Trophoblast cell (in vitro differentiated cells and primary cell): ENCODE data around the gene FBH1.
"Not testable (repeated sequence)": the region's sequence is repeated elsewhere in the genome, so short reads cannot be mapped to it uniquely, and the experiment has no call there.

Experiments used
- DNase-seq, 2 donors: peaks; one replicate each; pipeline ENCODE4 v3.0.0-alpha.2; 2016
- H2AFZ ChIP-seq: 2 replicates; pipeline ENCODE4 v1.6.1; 2013; ENCODE audit warnings: low read length, moderate library complexity, mild to moderate bottlenecking; ENCODE audit not compliant: insufficient read depth, poor library complexity
- H2AK5ac ChIP-seq: 2 replicates; pipeline ENCODE4 v1.6.1; 2013; ENCODE audit warnings: mild to moderate bottlenecking, low read length
- H2BK120ac ChIP-seq: 2 replicates; pipeline ENCODE4 v1.6.1; 2013; ENCODE audit warnings: low read length, mild to moderate bottlenecking, moderate library complexity; ENCODE audit not compliant: insufficient read depth, poor library complexity
- H2BK12ac ChIP-seq: 2 replicates; pipeline ENCODE4 v1.6.1; 2013; ENCODE audit warnings: mild to moderate bottlenecking, low read length, moderate library complexity
- H2BK5ac ChIP-seq: 2 replicates; pipeline ENCODE4 v1.6.1; 2013; ENCODE audit warnings: low read length, low read depth, moderate library complexity, mild to moderate bottlenecking; ENCODE audit not compliant: poor library complexity
- H3K14ac ChIP-seq: 2 replicates; pipeline ENCODE4 v1.6.1; 2013; ENCODE audit warnings: mild to moderate bottlenecking, low read length
- H3K18ac ChIP-seq: 2 replicates; pipeline ENCODE4 v1.6.1; 2013; ENCODE audit warnings: mild to moderate bottlenecking, low read length
- H3K23ac ChIP-seq: 2 replicates; pipeline ENCODE4 v1.6.1; 2013; ENCODE audit warnings: low read length
- H3K27ac ChIP-seq: 2 replicates; pipeline ENCODE4 v1.5.1; 2013; ENCODE audit warnings: low read depth, mild to moderate bottlenecking, inconsistent platforms, low read length, moderate library complexity
- H3K27me3 ChIP-seq: 2 replicates; pipeline ENCODE4 v1.6.1; 2013; ENCODE audit warnings: inconsistent platforms, mild to moderate bottlenecking, low read length, moderate library complexity; ENCODE audit not compliant: insufficient read depth
- H3K36me3 ChIP-seq, 2 experiments: 1 replicate in 1 of 2; 2 replicates in 1 of 2; pipeline ENCODE4 v1.6.1; 2013; ENCODE audit warnings: low read length in 2 of 2, mild to moderate bottlenecking in 2 of 2, moderate library complexity in 1 of 2; ENCODE audit not compliant: insufficient read depth in 2 of 2, control insufficient read depth in 1 of 2
- H3K4ac ChIP-seq: 2 replicates; pipeline ENCODE4 v1.6.1; 2013; ENCODE audit warnings: low read depth, mild to moderate bottlenecking, low read length, moderate library complexity
- H3K4me1 ChIP-seq, 2 experiments: 1 replicate in 1 of 2; 2 replicates in 1 of 2; pipeline ENCODE4 v1.6.1; 2013; ENCODE audit warnings: low read length in 2 of 2, mild to moderate bottlenecking in 2 of 2, moderate library complexity in 1 of 2; ENCODE audit not compliant: insufficient read depth in 2 of 2, control insufficient read depth in 1 of 2
- H3K4me2 ChIP-seq: 2 replicates; pipeline ENCODE4 v1.6.1; 2013; ENCODE audit warnings: inconsistent platforms, mild to moderate bottlenecking, low read length, moderate library complexity
- H3K4me3 ChIP-seq: 2 replicates; pipeline ENCODE4 v1.5.1; 2013; ENCODE audit warnings: mild to moderate bottlenecking, low read depth, low read length, inconsistent platforms
- H3K79me1 ChIP-seq: one replicate; pipeline ENCODE4 v1.6.1; 2013; ENCODE audit warnings: low read length
- H3K79me2 ChIP-seq: 2 replicates; pipeline ENCODE4 v1.6.1; 2013; ENCODE audit warnings: low read length, mild to moderate bottlenecking; ENCODE audit not compliant: control insufficient read depth, insufficient read depth, poor library complexity
- H3K9ac ChIP-seq: 2 replicates; pipeline ENCODE4 v1.6.1; 2013; ENCODE audit warnings: mild to moderate bottlenecking, low read length
- H3K9me3 ChIP-seq: 2 replicates; pipeline ENCODE4 v1.6.1; 2013; ENCODE audit warnings: low read depth, mild to moderate bottlenecking, control low read depth, inconsistent platforms, low read length; ENCODE audit not compliant: insufficient read depth
- H4K12ac ChIP-seq: 2 replicates; pipeline ENCODE4 v1.6.1; 2013; ENCODE audit warnings: low read depth, mild to moderate bottlenecking, low read length, moderate library complexity
- H4K8ac ChIP-seq: 2 replicates; pipeline ENCODE4 v1.6.1; 2013; ENCODE audit warnings: low read depth, mild to moderate bottlenecking, low read length, moderate library complexity
- H4K91ac ChIP-seq: one replicate; pipeline ENCODE4 v1.6.1; 2013; ENCODE audit warnings: low read depth, mild to moderate bottlenecking, low read length, moderate library complexity
- WGBS: extraction: QIAGEN DNeasy Blood & Tissue Kit; methylation state at CpG from one replicate; pipeline ENCODE4 v1.1.7; 2013; ENCODE audit warnings: missing lambda C conversion rate; ENCODE audit not compliant: insufficient read length, insufficient coverage; ENCODE audit errors: extremely low coverage; 5-methylcytosine and 5-hydroxymethylcytosine counted together

The FBH1 gene

GRCh38 chr10:5906651-5907050 is 16.6 kb downstream of the FBH1 start:
- no peak for DNase-seq
- Histone ChIP-seq H2BK120ac (no peak overlapping the region), H3K4ac (no peak overlapping the region), H3K27me3 (no peaks in the 10 kb centered on the region), H2AFZ (no peak overlapping the region), H2AK5ac (no peak overlapping the region), H3K9ac (no peak overlapping the region), H3K79me2 (no peaks in the 10 kb centered on the region), H3K36me3 (peaks cover 31 to 35% of the 10 kb centered on the region in 2 experiments), H4K12ac (no peak overlapping the region), H2BK12ac (no peak overlapping the region), H3K9me3 (no peaks in the 10 kb centered on the region), H3K4me3 (no peak overlapping the region), H4K91ac (no peak overlapping the region), H3K4me2 (no peak overlapping the region), H3K18ac (no peak overlapping the region), H4K8ac (no peak overlapping the region), H3K79me1 (no peaks in the 10 kb centered on the region), H3K14ac (no peak overlapping the region), H3K23ac (no peak overlapping the region), H2BK5ac (no peak overlapping the region), H3K27ac (no peak overlapping the region), H3K4me1 (no peaks in the 10 kb centered on the region)
- WGBS: no CpG with 5 or more reads among the region's 5 CpGs

GRCh38 chr10:5908676-5909075 is 18.6 kb downstream of the FBH1 start:
- not testable (repeated sequence) for H3K4me2 ChIP-seq, H3K14ac ChIP-seq, H2BK5ac ChIP-seq, H3K4me1 ChIP-seq, H3K4ac ChIP-seq, H4K91ac ChIP-seq, H4K12ac ChIP-seq, H3K9ac ChIP-seq, H3K79me1 ChIP-seq, H3K4me3 ChIP-seq, H3K27me3 ChIP-seq, H4K8ac ChIP-seq, H2AFZ ChIP-seq, H2BK120ac ChIP-seq, H3K18ac ChIP-seq, H2BK12ac ChIP-seq, H3K9me3 ChIP-seq, DNase-seq, H3K27ac ChIP-seq, H2AK5ac ChIP-seq, H3K79me2 ChIP-seq
- WGBS: no CpG with 5 or more reads among the region's 7 CpGs
- Histone ChIP-seq H3K36me3 (peaks cover 40 to 50% of the 10 kb centered on the region in 2 experiments), H3K23ac (peak overlapping the region; percentile 30)

GRCh38 chr10:5910323-5911100 is 20.5 kb downstream of the FBH1 start:
- no peak overlapping the region for H2AFZ ChIP-seq
- no peak overlapping the region for H3K14ac ChIP-seq
- no CpG with 5 or more reads among the region's 18 CpGs for WGBS
- H2BK120ac ChIP-seq: no peak overlapping the region
- H2AK5ac ChIP-seq: no peak overlapping the region
- H4K91ac ChIP-seq: no peak overlapping the region
- H3K9ac ChIP-seq: no peak overlapping the region
- H3K4me1 ChIP-seq: no peaks in the 10 kb centered on the region
- no peaks in the 10 kb centered on the region for H3K79me2 ChIP-seq
- no peaks in the 10 kb centered on the region for H3K27me3 ChIP-seq
- no peak overlapping the region for H3K4ac ChIP-seq
- no peak overlapping the region for H3K4me3 ChIP-seq
- no peak overlapping the region for H2BK12ac ChIP-seq
- no peak overlapping the region for H3K23ac ChIP-seq
- no peak overlapping the region for H4K12ac ChIP-seq
- DNase-seq: no peak
- H3K27ac ChIP-seq: no peak overlapping the region
- H3K9me3 ChIP-seq: no peaks in the 10 kb centered on the region
- H2BK5ac ChIP-seq: no peak overlapping the region
- H4K8ac ChIP-seq: no peak overlapping the region
- peaks cover 54 to 67% of the 10 kb centered on the region in 2 experiments for H3K36me3 ChIP-seq
- no peak overlapping the region for H3K4me2 ChIP-seq
- no peaks in the 10 kb centered on the region for H3K79me1 ChIP-seq
- no peak overlapping the region for H3K18ac ChIP-seq

GRCh38 chr10:5911670-5912069 is 21.6 kb downstream of the FBH1 start:
- no peak for DNase-seq
- H2BK5ac ChIP-seq: no peak overlapping the region
- no peak overlapping the region for H3K4ac ChIP-seq
- no peaks in the 10 kb centered on the region for H3K9me3 ChIP-seq
- no peak overlapping the region for H3K4me3 ChIP-seq
- no peak overlapping the region for H2AFZ ChIP-seq
- H3K14ac ChIP-seq: no peak overlapping the region
- no peaks in the 10 kb centered on the region for H3K4me1 ChIP-seq
- H3K36me3 ChIP-seq: peaks cover 54 to 69% of the 10 kb centered on the region in 2 experiments
- no peak overlapping the region for H2BK120ac ChIP-seq
- no peak overlapping the region for H4K8ac ChIP-seq
- no CpG with 5 or more reads among the region's 4 CpGs for WGBS
- H4K91ac ChIP-seq: no peak overlapping the region
- H3K27ac ChIP-seq: no peak overlapping the region
- H3K9ac ChIP-seq: no peak overlapping the region
- no peaks in the 10 kb centered on the region for H3K27me3 ChIP-seq
- H2AK5ac ChIP-seq: no peak overlapping the region
- no peak overlapping the region for H3K18ac ChIP-seq
- H3K23ac ChIP-seq: no peak overlapping the region
- no peak overlapping the region for H4K12ac ChIP-seq
- no peaks in the 10 kb centered on the region for H3K79me1 ChIP-seq
- H3K79me2 ChIP-seq: no peaks in the 10 kb centered on the region
- no peak overlapping the region for H2BK12ac ChIP-seq
- no peak overlapping the region for H3K4me2 ChIP-seq
